ENCODE results near the gene SLC12A1. TPM values are rescaled to one million over a fixed set of nuclear protein-coding genes. Genes with fewer than 3 reads are reported as not detected.

SLC12A1 gene
- total RNA-seq, 4 donors from 2014 or later = not detected

DNA sequence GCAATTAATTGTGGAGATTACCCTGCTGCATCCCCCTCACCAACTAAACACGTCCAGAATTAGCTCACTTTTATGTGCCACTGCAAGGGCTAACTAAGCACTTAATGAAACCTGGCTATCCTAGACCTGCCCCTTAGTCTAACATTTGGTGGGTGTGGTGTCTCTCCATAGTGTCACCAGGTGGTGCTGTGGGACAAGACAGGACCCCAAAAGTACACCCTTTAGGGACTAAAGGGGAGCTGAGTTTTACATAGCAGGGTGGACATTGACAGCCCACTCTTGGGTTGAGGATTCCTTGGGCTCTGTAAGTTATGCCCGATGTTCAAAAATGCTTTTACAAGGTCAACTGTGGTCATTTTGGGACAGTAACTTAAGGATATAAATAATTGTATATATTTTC lies 130.8 kb downstream of the SLC12A1 start:
- TF ChIP-seq, protein P1, sequence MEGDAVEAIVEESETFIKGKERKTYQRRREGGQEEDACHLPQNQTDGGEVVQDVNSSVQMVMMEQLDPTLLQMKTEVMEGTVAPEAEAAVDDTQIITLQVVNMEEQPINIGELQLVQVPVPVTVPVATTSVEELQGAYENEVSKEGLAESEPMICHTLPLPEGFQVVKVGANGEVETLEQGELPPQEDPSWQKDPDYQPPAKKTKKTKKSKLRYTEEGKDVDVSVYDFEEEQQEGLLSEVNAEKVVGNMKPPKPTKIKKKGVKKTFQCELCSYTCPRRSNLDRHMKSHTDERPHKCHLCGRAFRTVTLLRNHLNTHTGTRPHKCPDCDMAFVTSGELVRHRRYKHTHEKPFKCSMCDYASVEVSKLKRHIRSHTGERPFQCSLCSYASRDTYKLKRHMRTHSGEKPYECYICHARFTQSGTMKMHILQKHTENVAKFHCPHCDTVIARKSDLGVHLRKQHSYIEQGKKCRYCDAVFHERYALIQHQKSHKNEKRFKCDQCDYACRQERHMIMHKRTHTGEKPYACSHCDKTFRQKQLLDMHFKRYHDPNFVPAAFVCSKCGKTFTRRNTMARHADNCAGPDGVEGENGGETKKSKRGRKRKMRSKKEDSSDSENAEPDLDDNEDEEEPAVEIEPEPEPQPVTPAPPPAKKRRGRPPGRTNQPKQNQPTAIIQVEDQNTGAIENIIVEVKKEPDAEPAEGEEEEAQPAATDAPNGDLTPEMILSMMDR (IDR thresholded peaks at IDR 0.05) = no peak
- DNase-seq (ENCODE audit: low spot score) (no peak), ATAC-seq (ENCODE audit: low FRiP score) (no peak)

DNA sequence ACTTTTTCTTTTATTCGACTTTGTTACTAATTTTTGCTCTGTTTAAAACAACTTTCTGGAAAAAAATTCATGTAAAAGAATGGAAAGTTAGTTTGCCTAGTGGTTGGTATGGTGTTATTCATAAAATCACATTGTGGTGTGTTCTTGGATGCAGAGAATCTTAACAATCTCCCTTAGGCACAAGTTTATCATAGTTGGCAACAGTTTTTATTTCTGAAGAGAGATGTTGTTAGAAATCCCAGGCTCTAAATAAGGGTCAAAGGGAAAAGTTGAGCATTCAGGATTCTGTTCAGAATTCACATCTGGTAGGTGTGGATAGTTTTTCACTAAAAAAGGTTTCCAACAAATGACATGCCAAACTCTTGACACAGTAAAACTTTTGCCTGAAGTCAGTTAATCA lies 131.5 kb downstream of the SLC12A1 start:
- DNase-seq (ENCODE audit: low spot score) (no peak), ATAC-seq (ENCODE audit: low FRiP score) (no peak)
- TF ChIP-seq, protein P1 (IDR thresholded peaks at IDR 0.05) = no peak

DNA sequence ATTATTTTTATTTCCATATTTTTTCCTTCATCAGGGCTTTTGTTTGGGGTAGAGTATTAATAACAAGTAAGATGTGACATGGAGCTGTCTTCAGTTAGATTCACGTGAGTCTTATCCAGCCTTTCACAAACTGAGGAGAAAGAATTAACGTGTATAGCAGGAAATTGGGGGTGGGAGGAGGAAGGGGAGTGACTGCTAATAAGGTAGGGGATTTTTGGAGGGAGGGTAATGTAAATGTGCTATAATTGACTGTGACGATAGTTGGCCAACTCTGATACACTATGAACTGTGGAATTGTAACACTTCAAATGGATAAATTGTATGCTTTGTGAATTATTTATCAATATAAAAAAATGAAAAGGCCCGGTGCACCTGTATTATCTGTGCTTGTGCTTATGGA lies 134.0 kb downstream of the SLC12A1 start:
- DNase-seq (ENCODE audit: low spot score) (no peak), ATAC-seq (ENCODE audit: low FRiP score) (no peak)
- TF ChIP-seq, protein P1 (IDR thresholded peaks at IDR 0.05) = no peak

DNA sequence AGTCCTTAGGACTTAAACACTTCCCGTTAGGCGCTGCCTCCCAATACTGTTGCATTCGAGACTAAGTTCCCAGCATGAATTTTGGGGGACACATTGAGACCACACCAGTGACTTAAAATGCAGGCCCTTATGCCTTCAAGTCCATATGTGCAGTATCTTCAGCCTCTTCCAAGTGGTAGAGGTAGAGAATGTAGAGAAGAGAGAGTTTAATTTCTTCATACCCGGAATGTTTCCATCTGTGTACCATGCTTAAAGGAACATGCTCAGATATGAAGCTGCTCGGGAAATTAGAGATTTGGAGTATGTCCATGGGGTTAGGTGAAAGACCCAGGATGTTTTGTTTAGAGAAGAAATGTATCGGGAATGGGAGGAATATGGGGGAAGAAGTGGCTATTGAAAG lies 137.8 kb downstream of the SLC12A1 start:
- TF ChIP-seq, protein P1 (IDR thresholded peaks at IDR 0.05) = no peak
- DNase-seq (ENCODE audit: low spot score) (no peak), ATAC-seq (ENCODE audit: low FRiP score) (no peak)

DNA sequence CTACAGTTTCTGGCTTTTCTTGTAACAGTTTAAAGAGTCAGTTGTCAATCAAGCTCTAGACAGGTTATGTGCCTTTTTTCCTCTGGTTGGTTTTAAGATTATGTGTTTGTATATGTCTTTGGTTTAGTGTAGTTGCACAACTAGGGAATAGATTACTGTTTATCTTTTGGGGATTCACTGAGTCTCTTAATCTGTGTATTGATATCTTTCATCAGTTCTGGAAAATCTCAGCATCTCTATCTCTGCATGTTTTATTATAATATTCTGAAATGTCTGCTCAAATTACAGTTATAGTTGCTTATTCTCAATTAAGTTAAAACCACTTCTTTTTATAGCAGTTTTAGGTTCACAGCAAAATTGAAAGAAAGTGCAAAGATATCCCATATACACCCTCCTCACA lies 139.4 kb downstream of the SLC12A1 start:
- TF ChIP-seq, protein P1 (IDR thresholded peaks at IDR 0.05) = no peak
- ATAC-seq (ENCODE audit: low FRiP score) (no peak), DNase-seq (ENCODE audit: low spot score) (no peak)

DNA sequence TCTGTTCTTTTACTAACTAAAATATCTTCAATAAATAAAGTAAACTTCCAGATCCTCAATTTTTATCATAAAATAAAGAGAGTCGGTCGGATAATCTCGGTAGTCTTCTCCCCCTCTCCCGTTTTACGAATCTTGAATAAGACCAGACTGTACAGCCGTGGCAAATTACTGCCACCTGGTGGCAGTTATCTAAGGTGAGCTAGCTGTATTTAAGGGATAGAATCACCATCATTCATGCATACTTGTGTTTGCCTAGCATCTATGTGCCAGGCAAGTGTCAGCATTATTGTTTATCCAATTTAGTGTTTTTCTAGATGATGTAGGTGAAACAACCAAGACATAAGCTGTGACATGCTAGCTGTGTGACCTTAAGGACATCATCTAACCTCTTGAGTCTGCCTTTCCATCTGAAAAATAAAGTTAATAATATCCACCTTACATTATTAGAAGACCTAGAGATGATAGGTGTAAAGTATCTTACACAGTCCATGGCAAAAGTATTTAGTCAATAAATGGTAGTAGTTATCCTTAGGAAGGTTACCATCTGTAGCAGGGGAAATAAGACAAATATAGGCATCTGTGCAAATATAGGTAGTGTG lies 146.5 kb downstream of the SLC12A1 start:
- peak; percentile 70 for ATAC-seq (ENCODE audit: low FRiP score)

More for the DNA sequence above, 146.5 kb downstream of the SLC12A1 start:
- no peak for DNase-seq (ENCODE audit: low spot score)
- TF ChIP-seq, protein P1 (IDR thresholded peaks at IDR 0.05) = no peak

Small RNA genes lying within 50 kb of the gene (small RNA-seq; reads per million reads assigned to genes)
- gene RF00019 = not detected

Other genes with a start within 250 kb of the SLC12A1 start
- gene SLC24A5, start 85.3 kb upstream of the SLC12A1 start, total RNA-seq = not detected
- 10 to 100 TPM in 1 of 4 donors, 1 to 10 TPM in 3; 3.6 to 12.4 (median 7.1) TPM for gene MYEF2, start 28.0 kb upstream of the SLC12A1 start, total RNA-seq
- gene CTXN2, start 14.6 kb upstream of the SLC12A1 start, total RNA-seq = not detected
- 100 to 1,000 TPM in 1 of 4 donors, 10 to 100 TPM in 3; 50.3 to 131 (median 81.9) TPM for gene DUT, start 125.1 kb downstream of the SLC12A1 start, total RNA-seq

Data from omental fat pad (tissue), 4 donors.